Esophagus mucosa (tissue), 1 donor: ENCODE results near the gene TGIF2. TPM values are rescaled to one million over a fixed set of nuclear protein-coding genes. Genes with fewer than 3 reads are reported as not detected.
"Not testable (repeated sequence)": the region's sequence is repeated elsewhere in the genome, so short reads cannot be mapped to it uniquely, and the experiment has no call there.

Experiments
- ATAC-seq: fragments of 200-7000 bp; cut with Tn5 transposase; one replicate; pipeline ENCODE4 v1.9.1; 2020
- total RNA-seq: library from RNA; stranded (reverse); gene quantifications from one replicate; pipeline ENCODE4 v1.2.4, GENCODE V29; 2023
- donor health status: DM: yes; HTN: yes; CAD: no.

The TGIF2 gene
- total RNA-seq, 1 donor from 2014 or later = 7.5 TPM

GRCh38 chr20:36620917-36621316 lies 47.5 kb downstream of the TGIF2 start:
- no peak for ATAC-seq

GRCh38 chr20:36623444-36623843 lies 50.0 kb downstream of the TGIF2 start:
- no peak for ATAC-seq

GRCh38 chr20:36624068-36624943 lies 50.9 kb downstream of the TGIF2 start:
- ATAC-seq = peak; percentile 57

GRCh38 chr20:36624944-36625324 lies 51.5 kb downstream of the TGIF2 start:
- ATAC-seq = no peak

GRCh38 chr20:36628076-36628475 lies 54.7 kb downstream of the TGIF2 start:
- no peak for ATAC-seq

GRCh38 chr20:36629719-36630681 lies 56.6 kb downstream of the TGIF2 start:
- ATAC-seq = peak; percentile 18

- ATAC-seq = no peak
These were observed 58.2 kb downstream of the TGIF2 start for GRCh38 chr20:36631646-36632045.

- ATAC-seq = no peak
These were observed 58.7 kb downstream of the TGIF2 start for GRCh38 chr20:36632147-36632486.

GRCh38 chr20:36632487-36633284 lies 59.3 kb downstream of the TGIF2 start:
- ATAC-seq = no peak

- ATAC-seq = no peak
These were observed 59.9 kb downstream of the TGIF2 start for GRCh38 chr20:36633285-36633772.

- no peak for ATAC-seq
These were observed 60.9 kb downstream of the TGIF2 start for GRCh38 chr20:36634342-36634741.

- ATAC-seq = not testable (repeated sequence)
These were observed 65.5 kb downstream of the TGIF2 start for GRCh38 chr20:36638876-36639400.

- no peak for ATAC-seq
These were observed 68.1 kb downstream of the TGIF2 start for GRCh38 chr20:36641506-36641843.

GRCh38 chr20:36642136-36642535 lies 68.7 kb downstream of the TGIF2 start:
- no peak for ATAC-seq

Other genes starting within 250 kb of the TGIF2 start
- 28.8 TPM for gene MYL9, start 32.1 kb upstream of the TGIF2 start, total RNA-seq
- 185 TPM for gene RAB5IF, start 32.2 kb downstream of the TGIF2 start, total RNA-seq
- gene SLA2, start 72.6 kb downstream of the TGIF2 start, total RNA-seq = 0.12 TPM
- gene NDRG3, start 172.5 kb downstream of the TGIF2 start, total RNA-seq = 15.3 TPM
- 8.9 TPM for gene DSN1, start 200.2 kb downstream of the TGIF2 start, total RNA-seq